Kidney glomerular epithelial cell (primary cell): ENCODE measurements around the gene SALL4.
A peak's percentile ranks its signal among the peaks of the same experiment; 100 is the strongest.
"Not testable (repeated sequence)": the region's sequence is repeated elsewhere in the genome, so short reads cannot be mapped to it uniquely, and the experiment has no call there.

Source experiments
- DNase-seq: peaks from one replicate; lab custom pipeline; 2025; lab: John Stamatoyannopoulos, UW

SALL4 gene

GRCh38 chr20:51765381-51765780 is 36.9 kb downstream of the SALL4 start:
- DNase-seq: not testable (repeated sequence)

GRCh38 chr20:51763965-51764602 is 38.2 kb downstream of the SALL4 start:
- DNase-seq: no peak

GRCh38 chr20:51760905-51761546 is 41.3 kb downstream of the SALL4 start:
- peak; percentile 24 for DNase-seq

DNA sequence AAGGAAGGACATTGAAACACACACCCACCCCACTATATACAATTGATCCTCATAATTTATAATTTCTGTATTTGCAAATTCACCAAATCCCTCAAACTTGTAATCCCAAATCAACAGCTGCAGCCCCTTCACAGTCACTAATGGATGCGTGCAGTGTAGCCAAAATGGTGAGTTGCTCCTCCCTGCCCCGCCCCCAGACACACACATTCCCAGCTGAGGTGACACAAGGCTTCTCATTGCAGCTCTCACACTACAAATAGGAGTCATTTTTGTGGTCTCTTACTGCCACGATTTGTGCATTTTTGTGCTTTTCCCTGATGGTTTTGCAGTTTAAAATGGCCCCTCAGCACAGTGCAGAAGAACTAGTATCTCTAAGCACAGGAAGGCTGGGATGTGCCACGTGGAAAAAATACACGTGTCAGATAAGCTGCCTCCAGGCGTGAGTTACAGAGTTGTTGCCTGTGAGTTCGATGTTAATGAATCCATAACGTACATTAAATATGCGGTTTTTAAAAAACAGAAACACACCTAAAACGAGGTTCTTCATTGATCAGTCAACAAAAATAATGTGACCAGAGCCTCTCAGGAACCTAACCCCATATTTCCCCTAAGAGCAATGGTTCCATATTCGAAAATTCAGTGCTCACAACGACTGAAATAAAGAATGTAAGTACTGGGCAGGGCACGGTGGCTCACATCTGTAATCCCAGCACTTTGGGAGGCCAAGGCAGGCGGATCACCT is 42.4 kb downstream of the SALL4 start:
- DNase-seq: no peak

- no peak for DNase-seq
Measured at GRCh38 chr20:51758978-51759544, 43.3 kb downstream of the SALL4 start.

- DNase-seq: no peak
Measured at GRCh38 chr20:51757226-51757625, 45.1 kb downstream of the SALL4 start.

DNA sequence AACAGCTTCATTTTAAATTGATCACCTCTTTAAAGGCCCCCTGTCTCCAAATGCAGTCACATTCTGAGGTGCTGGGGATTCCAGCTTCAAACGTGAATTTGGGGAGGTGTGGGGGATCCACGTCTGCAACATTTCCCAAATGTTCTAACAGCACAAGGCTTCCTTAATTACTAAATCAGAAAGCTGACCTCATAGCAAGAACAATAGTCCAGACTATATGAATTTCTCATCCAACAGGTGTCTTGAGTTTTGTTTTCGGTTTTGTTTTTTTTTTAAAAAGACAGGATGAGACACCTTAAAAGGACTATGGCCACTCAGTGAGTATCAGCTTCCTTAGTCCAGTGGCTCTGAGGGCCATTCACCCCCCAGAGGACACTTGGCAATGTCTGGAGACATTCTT is 45.7 kb downstream of the SALL4 start:
- no peak for DNase-seq

- DNase-seq: not testable (repeated sequence)
Measured at GRCh38 chr20:51753220-51753619, 49.1 kb downstream of the SALL4 start.

DNA sequence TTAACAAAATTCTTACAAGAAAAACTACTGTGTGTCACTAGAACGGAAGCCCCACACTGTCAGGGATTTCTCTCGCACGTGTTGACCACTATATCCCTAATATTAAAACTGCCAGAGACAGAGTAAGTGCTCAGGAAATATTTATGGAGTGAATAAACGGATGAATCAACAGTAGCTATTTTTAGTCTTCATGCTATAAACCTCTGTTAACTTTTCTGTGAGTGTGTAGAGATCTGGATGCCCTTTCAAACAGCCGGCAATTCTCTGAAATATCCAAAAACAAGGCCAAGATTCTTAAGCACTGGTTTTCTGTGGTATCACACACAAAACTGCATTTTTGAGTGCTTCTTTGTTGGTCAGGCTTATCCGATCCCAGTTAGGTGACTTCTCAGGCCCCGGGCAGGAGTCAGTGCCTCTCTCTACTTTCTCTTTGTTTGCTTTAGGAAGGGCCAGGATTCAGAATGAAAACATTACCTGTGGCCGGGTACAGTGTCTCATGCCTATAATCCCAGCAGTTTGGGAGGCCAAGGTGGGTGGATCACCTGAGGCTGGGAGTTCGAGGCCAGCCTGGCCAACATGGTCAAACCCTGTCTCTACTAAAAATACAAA is 49.9 kb downstream of the SALL4 start:
- peak; percentile 79 for DNase-seq

- no peak for DNase-seq
Measured at GRCh38 chr20:51750770-51751388, 51.4 kb downstream of the SALL4 start.

DNA sequence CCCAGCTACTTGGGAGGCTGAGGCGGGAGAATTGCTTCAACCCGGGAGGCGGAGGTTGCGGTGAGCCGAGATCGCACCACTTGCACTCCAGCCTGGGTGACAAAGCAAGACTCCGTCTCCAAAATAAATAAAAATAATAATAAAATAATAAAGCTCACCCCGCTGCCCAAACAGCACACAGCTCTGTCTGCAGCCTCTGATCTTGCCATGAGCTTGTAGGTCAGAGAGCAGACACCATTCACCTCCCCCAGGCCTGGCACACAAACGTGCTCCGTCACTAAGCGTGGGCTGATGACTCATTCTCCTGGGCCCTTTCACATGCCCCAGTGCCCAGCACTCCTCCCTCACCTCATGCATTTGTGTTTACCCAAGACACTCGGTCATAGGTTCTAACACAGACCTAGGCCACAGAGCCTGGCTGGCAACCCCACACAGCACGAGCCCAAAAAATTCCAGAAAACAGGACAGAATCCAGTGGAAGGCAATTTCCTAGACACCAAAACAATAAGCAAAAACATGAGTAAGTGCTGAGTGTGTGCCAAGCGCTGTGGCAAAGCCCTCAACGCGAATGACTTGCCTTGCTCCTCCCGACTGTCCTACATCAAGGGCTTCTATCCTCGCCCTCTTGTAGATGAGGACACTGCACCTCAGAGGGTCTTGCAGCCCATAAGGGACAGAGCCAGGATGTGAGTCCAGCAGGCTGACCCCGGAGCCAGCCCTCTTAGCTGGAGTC is 52.1 kb downstream of the SALL4 start:
- peak; percentile 97 for DNase-seq

GRCh38 chr20:51749674-51750036 is 52.7 kb downstream of the SALL4 start:
- DNase-seq: peak; percentile 70

DNA sequence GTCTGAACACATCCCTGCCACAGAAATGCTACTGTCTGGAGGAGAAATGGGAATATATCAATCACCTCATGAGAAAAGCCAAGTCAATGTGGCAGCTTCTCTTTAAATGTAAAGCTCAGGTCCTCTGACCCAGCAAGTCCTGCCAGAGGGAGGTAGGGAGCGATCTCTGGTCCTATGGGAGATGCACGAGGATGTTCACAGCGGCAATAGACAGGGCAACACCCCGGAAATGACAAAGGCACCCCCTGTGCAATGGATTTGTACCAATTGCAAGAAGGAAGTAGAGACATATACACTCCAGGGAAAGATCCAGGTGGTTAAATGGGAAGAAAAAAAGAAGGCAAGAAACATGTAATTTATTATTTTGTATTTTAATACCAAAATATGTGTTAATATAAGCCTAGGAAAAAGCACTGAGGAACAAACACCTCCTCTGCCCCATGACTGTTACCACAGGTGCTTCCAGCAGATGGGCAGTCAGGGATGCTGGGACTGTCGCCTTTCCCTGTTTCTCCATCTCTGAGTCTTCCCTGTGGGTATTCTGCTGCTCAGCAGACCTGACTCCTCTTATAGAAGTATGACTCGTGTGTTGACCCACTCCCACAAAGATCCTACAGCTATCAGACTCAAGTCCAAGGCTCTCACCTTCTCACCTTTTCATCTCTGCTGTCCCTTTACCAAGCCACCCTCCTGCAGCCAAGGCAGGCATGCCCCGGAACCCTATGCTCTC is 55.0 kb downstream of the SALL4 start:
- no peak for DNase-seq

DNA sequence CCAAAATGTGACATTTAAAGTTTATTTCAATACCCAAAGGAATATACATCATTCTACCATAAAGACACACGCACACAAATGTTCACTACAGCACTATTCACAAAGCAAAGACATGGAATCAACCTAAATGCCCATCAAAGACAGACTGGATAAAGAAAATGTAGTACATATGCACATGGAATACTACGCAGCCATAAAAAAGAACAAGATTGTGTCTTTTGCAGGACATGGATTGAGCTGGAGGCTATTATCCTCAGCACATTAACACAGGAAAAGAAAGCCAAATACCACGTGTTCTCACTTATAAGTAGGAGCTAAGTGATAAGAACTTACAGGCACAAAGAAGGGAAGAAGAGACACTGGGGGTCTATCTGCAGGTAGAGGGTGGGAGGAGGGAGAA is 56.5 kb downstream of the SALL4 start:
- no peak for DNase-seq

- no peak for DNase-seq
Measured at GRCh38 chr20:51740838-51741237, 61.5 kb downstream of the SALL4 start.

DNA sequence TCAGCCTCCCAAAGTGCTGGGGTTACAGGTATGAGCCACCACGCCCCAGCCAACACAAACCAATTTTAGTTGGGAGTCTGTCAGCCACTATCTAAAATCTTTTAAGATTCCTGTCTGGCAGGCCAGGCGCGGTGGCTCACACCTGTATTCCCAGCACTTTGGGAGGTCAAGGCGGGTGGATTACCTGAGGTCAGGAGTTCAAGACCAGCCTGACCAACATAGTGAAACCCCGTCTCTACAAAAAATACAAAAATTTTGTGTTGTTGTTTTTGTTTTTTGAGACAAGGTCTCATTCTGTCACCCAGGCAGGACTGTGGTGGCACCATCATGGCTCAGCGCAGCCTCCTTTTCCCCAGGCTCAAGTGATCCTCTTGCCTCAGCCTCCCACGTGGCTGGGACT is 62.0 kb downstream of the SALL4 start:
- not testable (repeated sequence) for DNase-seq

DNA sequence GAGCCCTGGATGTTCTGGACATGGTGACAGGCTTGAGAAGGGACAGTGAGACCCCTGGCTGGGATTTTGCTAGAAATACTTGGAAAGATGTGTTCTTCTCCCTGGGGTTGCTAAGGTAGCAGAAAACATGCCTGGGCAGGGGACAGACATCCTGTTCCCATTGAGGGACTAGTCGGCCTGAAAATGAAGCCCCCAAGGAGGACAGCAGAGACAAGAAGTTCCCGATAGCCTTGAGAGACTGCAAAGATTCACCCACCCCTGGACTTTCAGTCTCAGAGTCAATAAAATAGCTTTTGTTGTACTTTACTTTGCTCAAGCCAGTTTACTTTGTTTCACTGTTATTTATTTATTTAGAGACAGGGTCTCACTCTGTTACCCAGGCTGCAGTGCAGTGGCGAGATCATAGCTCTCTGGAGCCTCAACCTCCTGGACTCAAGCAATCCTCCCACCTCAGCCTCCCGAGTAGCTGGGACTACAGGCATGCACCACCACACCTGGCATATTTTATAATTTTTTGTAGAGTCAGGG is 62.5 kb downstream of the SALL4 start:
- no peak for DNase-seq

GRCh38 chr20:51738877-51739447 is 63.4 kb downstream of the SALL4 start:
- no peak for DNase-seq

- DNase-seq: not testable (repeated sequence)
Measured at GRCh38 chr20:51738261-51738660, 64.1 kb downstream of the SALL4 start.

- DNase-seq: no peak
Measured at GRCh38 chr20:51736947-51737346, 65.4 kb downstream of the SALL4 start.
